ENCODE data around the gene AOPEP. TPM values are rescaled to one million over a fixed set of nuclear protein-coding genes. Genes with fewer than 3 reads are reported as not detected.

AOPEP gene
- total RNA-seq, 1 experiment from 2014 or later, result 15.0 TPM

DNA sequence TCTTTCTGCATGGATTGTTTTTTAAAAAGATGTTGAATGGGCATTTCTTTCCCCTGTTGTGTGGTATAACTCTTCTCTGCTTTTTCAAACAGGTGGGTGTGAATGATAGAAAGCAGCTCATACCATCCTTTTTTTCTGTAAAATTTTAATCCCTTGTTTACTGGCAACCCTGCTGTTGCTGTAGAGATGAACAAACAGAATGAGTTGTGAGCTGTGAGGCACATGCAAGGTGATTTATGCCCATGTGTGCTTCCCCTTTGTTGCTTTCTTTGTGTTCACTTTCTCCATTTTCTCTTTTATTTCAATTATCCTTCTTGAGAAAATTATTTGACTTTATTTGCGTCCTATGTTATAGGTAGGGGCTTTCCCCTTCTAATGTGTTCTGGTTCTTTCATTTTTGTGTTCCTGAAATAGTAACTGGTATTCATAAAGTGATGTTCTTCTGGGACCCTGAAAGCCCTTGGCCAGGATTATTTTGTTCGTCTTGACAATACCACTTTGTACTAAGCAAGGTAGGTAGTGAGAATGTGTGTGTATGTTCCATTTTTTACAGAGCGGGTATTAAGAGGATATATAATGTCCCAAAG, 79.9 kb downstream of the AOPEP start:
- no peaks in the 10 kb centered on the region for H3K27me3 Mint-ChIP-seq (ENCODE audit: low read depth)
- H3K56ac ChIP-seq (ENCODE audit: insufficient read length, low read depth, low read length), result no peak overlapping the region
- H3K27ac ChIP-seq (ENCODE audit: insufficient read length, low read depth, low read length), result no peak overlapping the region
- no peaks in the 10 kb centered on the region for H3K9me3 ChIP-seq (ENCODE audit: control insufficient read depth, low read depth, low read length)
- no peaks in the 10 kb centered on the region for H3K27me3 ChIP-seq (ENCODE audit: insufficient read depth, low read length)
- no peak overlapping the region for H4K8ac ChIP-seq (replicated peaks; ENCODE audit: insufficient read length, low read depth, low read length)
- H2AFZ ChIP-seq (ENCODE audit: low read length), result no peak overlapping the region
- H3K18ac ChIP-seq (ENCODE audit: insufficient read length, low read depth, low read length), result no peak overlapping the region
- H3K4ac ChIP-seq (ENCODE audit: low read depth, low read length), result no peak overlapping the region
- no peak overlapping the region for H3K4me3 Mint-ChIP-seq
- H3K14ac ChIP-seq (ENCODE audit: insufficient read depth, low read length), result no peak overlapping the region
- H3K23ac ChIP-seq (ENCODE audit: insufficient read length, low read depth, low read length), result no peak overlapping the region
- no CpG with 5 or more reads among the region's 3 CpGs for WGBS (ENCODE audit: extremely low coverage, insufficient read length, low lambda C conversion rate)
- peaks cover 2 to 7% (median 5%) of the 10 kb centered on the region in 3 experiments; a peak in 4 of 7 replicates for H3K36me3 Mint-ChIP-seq (ENCODE audit: insufficient read depth in 1 of 3, low read depth in 3 of 3)
- no peak overlapping the region for H2BK12ac ChIP-seq (ENCODE audit: insufficient read length, low read depth, low read length)
- H3K27ac Mint-ChIP-seq, result peak overlapping the region in 2 of 3 experiments; percentile 47 to 87; a peak in 5 of 7 replicates
- H3T11ph ChIP-seq (ENCODE audit: low read length), result no peak overlapping the region
- no peak overlapping the region for H4K91ac ChIP-seq (ENCODE audit: insufficient read length, low read depth, low read length)
- H2BK120ac ChIP-seq (ENCODE audit: low read depth, low read length, poor library complexity, severe bottlenecking), result no peak overlapping the region
- no peaks in the 10 kb centered on the region for H3K79me1 ChIP-seq (ENCODE audit: insufficient read depth, low read depth, low read length, poor library complexity, severe bottlenecking)
- no peaks in the 10 kb centered on the region for H4K20me1 ChIP-seq (ENCODE audit: control insufficient read depth, insufficient read depth, insufficient read length)
- no peak overlapping the region for H2BK5ac ChIP-seq (ENCODE audit: insufficient read length, low read length)
- no peak overlapping the region for H3K4me2 ChIP-seq (ENCODE audit: insufficient read depth, insufficient read length, low read length)
- no peak overlapping the region for H4K5ac ChIP-seq (ENCODE audit: insufficient read length, low read depth, low read length)
- no peak overlapping the region for H2BK15ac ChIP-seq (ENCODE audit: low read depth, low read length)
- DNase-seq, result no peak
- H3K4me1 ChIP-seq (ENCODE audit: insufficient read depth, low read length), result no peaks in the 10 kb centered on the region
- H3K23me2 ChIP-seq (ENCODE audit: insufficient read length, low read depth, low read length, poor library complexity, severe bottlenecking), result no peaks in the 10 kb centered on the region
- H2AK5ac ChIP-seq (ENCODE audit: insufficient read length, low read length), result no peak overlapping the region
- no peak overlapping the region for H3K9ac ChIP-seq (ENCODE audit: extremely low read depth, insufficient read length, low read length)
- no peak overlapping the region for H2BK20ac ChIP-seq (ENCODE audit: low read depth, low read length, poor library complexity, severe bottlenecking)
- H3K9me3 Mint-ChIP-seq, result no peaks in the 10 kb centered on the region
- peaks cover 18 to 27% of the 10 kb centered on the region in 2 experiments for H3K4me1 Mint-ChIP-seq
- no peaks in the 10 kb centered on the region for H3K79me2 ChIP-seq (ENCODE audit: insufficient read depth, low read length)
- no peak for TF ChIP-seq CTCF (conservative IDR thresholded peaks at IDR 0.05)
